C1 segment of cervical spinal cord (tissue), 14 donors: ENCODE results near the gene KPTN.

Experiments used
- DNase-seq, 14 donors: peaks; one replicate each; lab custom pipeline; 2025; lab: John Stamatoyannopoulos, UW

Gene KPTN

GRCh38 chr19:47435883-47436417, 48.1 kb downstream of the KPTN start:
- no peak for DNase-seq

DNA sequence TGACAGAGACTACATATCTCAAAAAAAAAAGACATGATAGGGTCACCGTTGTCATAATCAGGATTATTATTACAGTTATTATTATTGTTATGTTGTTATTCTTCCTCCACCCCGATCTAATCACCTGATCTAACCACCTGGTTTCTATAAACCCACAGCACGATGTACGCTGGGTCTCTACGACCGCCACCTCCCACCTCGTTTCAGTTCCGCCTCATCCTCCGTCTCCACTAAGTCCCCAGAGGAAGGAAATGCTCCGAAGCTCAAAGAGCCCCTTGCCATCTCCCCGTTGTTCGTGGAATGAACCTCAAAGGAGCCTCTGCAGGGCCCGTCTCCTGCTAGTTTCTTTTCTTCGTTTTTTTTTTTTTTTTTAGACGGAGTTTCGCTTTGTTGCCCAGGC, 48.8 kb downstream of the KPTN start:
- no peak for DNase-seq

GRCh38 chr19:47434088-47434487, 49.9 kb downstream of the KPTN start:
- DNase-seq: no peak

GRCh38 chr19:47433121-47433520, 50.9 kb downstream of the KPTN start:
- DNase-seq: no peak

- DNase-seq: no peak
These were observed 51.5 kb downstream of the KPTN start for GRCh38 chr19:47432499-47432898.

DNA sequence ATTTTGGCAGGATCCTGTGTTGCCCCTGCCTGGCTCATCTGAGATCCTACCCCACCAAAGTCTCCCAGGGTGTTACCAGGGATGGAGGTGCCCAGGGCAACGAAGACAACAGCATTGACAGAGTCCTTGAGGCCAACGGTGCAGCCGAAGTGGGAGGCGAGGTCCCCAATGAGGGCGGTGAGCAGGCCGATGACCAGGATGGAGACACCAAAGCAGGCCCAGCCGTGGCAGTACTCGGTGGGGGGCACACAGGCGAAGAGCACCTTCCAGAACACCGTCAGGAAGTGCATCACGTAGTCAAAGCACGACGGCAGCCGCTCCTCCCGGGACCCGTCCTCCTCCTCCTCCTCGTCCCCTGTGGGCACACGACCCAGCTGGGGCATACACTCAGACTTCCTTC, 51.9 kb downstream of the KPTN start:
- DNase-seq: no peak

DNA sequence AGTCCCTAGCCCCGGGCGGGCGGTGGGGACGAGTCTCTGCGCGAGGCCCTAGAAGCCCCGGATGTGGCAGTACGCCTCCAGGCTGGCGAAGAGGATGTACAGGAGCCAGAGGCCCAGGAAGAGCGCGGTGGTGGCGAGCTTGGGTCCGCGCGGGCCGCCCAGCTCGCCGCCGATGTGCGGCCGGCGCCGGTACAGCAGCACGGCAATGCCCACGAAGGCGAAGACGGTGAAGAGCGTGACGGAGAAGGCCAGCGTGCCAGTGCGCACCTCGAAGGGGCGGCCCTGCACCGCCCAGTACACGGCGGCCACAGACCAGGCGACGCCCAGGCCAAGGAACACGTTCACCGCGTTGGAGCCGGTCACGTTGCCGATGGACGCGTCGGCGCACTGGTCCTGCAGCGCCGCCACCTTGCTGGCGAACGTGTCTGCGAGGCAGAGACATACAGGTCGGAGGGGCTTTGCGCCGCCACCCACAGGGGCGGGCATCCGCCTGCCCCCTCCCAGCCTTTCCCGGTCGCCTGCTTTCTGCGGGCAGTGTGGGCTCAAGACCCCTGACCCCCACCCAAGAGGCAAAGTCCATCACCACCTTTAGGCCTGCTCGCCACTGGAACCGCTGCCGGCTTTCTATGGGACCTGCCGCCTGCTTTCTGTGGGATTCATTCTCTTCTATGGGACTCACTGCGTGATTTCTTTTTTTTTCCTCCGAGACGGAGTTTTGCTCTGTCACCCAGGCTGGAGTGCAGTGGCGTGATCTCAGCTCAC, 53.8 kb downstream of the KPTN start:
- DNase-seq: no peak

GRCh38 chr19:47429140-47429793, 54.8 kb downstream of the KPTN start:
- DNase-seq: no peak

GRCh38 chr19:47428177-47428894, 55.7 kb downstream of the KPTN start:
- DNase-seq: peak in 12 of 14 donors; percentile 10 to 90 (median 62)

DNA sequence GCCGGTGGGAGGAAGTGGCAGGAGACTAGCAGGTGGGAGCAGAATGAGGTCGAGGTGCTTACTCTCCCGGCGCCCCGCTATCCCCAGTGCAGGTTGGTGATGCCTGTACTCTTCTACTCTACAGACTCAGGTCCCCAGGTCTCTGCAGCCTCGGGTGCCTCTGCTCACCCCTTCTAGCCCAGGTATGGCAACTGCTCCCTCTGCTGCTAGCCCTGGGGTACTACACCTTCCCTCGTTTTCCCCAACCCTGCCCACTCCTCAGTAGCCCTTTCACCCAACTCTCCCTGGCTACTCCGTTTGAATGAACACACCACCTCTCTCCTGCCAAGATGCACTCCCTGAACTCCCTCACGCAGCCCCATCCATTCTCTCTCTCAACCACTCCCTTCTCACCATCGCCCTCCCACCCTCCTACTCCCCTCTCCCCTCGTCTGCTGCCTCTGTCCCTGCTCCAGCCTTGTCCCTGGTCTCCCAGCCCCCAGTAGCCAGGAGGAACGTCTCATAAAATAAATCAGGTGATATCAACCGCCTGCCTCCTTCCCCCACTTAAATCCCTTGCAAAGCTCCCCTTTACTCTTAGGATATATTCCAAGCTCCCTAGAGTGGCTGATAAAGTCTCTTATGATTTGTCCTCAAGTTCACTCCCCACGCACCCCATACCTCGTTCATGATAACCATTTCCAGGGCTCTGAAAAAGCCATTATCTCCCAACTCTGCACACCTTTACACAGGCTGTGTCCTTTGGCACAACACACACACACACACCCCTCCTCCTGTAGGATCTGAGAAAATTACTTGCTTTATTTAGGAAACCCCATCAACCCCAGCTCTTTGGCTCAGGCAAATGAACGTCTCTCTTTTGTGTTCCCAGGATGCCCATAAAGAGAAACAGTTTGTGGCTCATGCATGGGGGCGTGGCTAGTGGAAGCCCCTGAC, 56.5 kb downstream of the KPTN start:
- DNase-seq: peak in 10 of 14 donors; percentile 2 to 28 (median 14)
